HepG2 (cell line): ENCODE measurements around the gene SIK3. TPM values are rescaled to one million over a fixed set of nuclear protein-coding genes. Genes with fewer than 3 reads are reported as not detected.

Experiments
- CCAR2 ChIP-seq: fragments of 200-400 bp; formaldehyde crosslinking; optimal IDR thresholded peaks from 2 replicates; pipeline ENCODE3; 2018; ENCODE audit warnings: low read depth, mild to moderate bottlenecking, low read length, moderate library complexity
- FOXC1 ChIP-seq: sonication (generic); formaldehyde crosslinking; IDR thresholded peaks from 2 replicates; pipeline ENCODE4 v1.8.0; 2022; ENCODE audit warnings: mild to moderate bottlenecking, missing genetic modification reagents, borderline replicate concordance
- HOXA3 ChIP-seq: sonication (generic); formaldehyde crosslinking; IDR thresholded peaks from 2 replicates; pipeline ENCODE4 v1.5.0; 2020; ENCODE audit warnings: missing genetic modification reagents
- KDM3A ChIP-seq: IDR thresholded peaks from 2 replicates; pipeline ENCODE4 v1.6.1; 2018; ENCODE audit warnings: low read depth, missing compliant biosample characterization
- KIAA2018 ChIP-seq: sonication (generic); formaldehyde crosslinking; IDR thresholded peaks from 2 replicates; pipeline ENCODE4 v1.5.0; 2020; ENCODE audit warnings: mild to moderate bottlenecking, missing genetic modification reagents, borderline replicate concordance
- MAF1 ChIP-seq: sonication (generic); formaldehyde crosslinking; IDR thresholded peaks from 2 replicates; pipeline ENCODE4 v1.5.0; 2020; ENCODE audit warnings: missing genetic modification reagents, borderline replicate concordance
- MAFK ChIP-seq, 2 experiments: IDR thresholded peaks in 1 of 2; conservative IDR thresholded peaks in 1 of 2; 2 replicates each; pipeline ENCODE4 v1.6.1; 2011; ENCODE audit warnings: improper control_type of control experiment in 2 of 2, low read length in 2 of 2
- MLX ChIP-seq: IDR thresholded peaks from 2 replicates; pipeline ENCODE4 v1.6.1; 2016
- NFATC3 ChIP-seq: sonication (generic); formaldehyde crosslinking; IDR thresholded peaks from 2 replicates; pipeline ENCODE4 v1.5.1; 2020; ENCODE audit warnings: mild to moderate bottlenecking, missing genetic modification reagents
- NFE2 ChIP-seq: sonication (generic); formaldehyde crosslinking; IDR thresholded peaks from 2 replicates; pipeline ENCODE4 v1.4.0; 2020; ENCODE audit warnings: missing genetic modification reagents
- RNF2 ChIP-seq: fragments of 450-650 bp; conservative IDR thresholded peaks from 2 replicates; pipeline ENCODE4 v1.6.1; 2016; ENCODE audit warnings: low read depth
- SNRNP70 ChIP-seq: fragments of 200-400 bp; formaldehyde crosslinking; IDR thresholded peaks from 2 replicates; pipeline ENCODE4 v1.6.1; 2017; ENCODE audit warnings: mild to moderate bottlenecking, low read depth, low read length, moderate library complexity
- SOX5 ChIP-seq: IDR thresholded peaks from 2 replicates; pipeline ENCODE4 v1.6.1; 2016; ENCODE audit warnings: borderline replicate concordance
- SP4 ChIP-seq: sonication (generic); formaldehyde crosslinking; IDR thresholded peaks from 2 replicates; pipeline ENCODE4 v1.8.1; 2023; ENCODE audit warnings: mild to moderate bottlenecking, missing genetic modification reagents
- SPEN ChIP-seq: sonication (generic); formaldehyde crosslinking; IDR thresholded peaks from 2 replicates; pipeline ENCODE4 v1.5.1; 2020; ENCODE audit warnings: low read depth, mild to moderate bottlenecking, missing genetic modification reagents
- ZKSCAN1 ChIP-seq: fragments of 150-350 bp; IDR thresholded peaks from 2 replicates; pipeline ENCODE4 v1.6.1; 2014; ENCODE audit warnings: low read length
- ZNF30 ChIP-seq: sonication (generic); formaldehyde crosslinking; IDR thresholded peaks from 2 replicates; pipeline ENCODE4 v1.5.0; 2020; ENCODE audit warnings: mild to moderate bottlenecking, missing genetic modification reagents
- ZNF501 ChIP-seq: sonication (generic); formaldehyde crosslinking; IDR thresholded peaks from 2 replicates; pipeline ENCODE4 v1.5.1; 2020; ENCODE audit warnings: mild to moderate bottlenecking, moderate library complexity, missing genetic modification reagents
- ZNF629 ChIP-seq: sonication (generic); formaldehyde crosslinking; conservative IDR thresholded peaks from 2 replicates; pipeline ENCODE4 v1.5.0; 2020; ENCODE audit warnings: missing genetic modification reagents
- ZZZ3 ChIP-seq: sonication (generic); formaldehyde crosslinking; IDR thresholded peaks from 2 replicates; pipeline ENCODE4 v1.4.0; 2020; ENCODE audit warnings: missing genetic modification reagents, mild to moderate bottlenecking, borderline replicate concordance
- polyA plus RNA-seq, 8 experiments: library from polyadenylated mRNA; depleted of rRNA in 3 of 8; stranded (reverse) in 7 of 8; unstranded in 1 of 8; fragments of >200 nt; fragmentation: Illumina TruSeq in 4 of 8; extraction: Trizol in 4 of 8; gene quantifications; 2 replicates each; pipeline versions ENCODE4 v1.2.1 to v1.2.3, GENCODE V29; 2011 to 2016; ENCODE audit warnings: low read depth in 4 of 8, missing spikeins in 1 of 8, mixed read lengths in 1 of 8; ENCODE audit not compliant: insufficient read depth in 1 of 8
- total RNA-seq, 5 experiments: library from RNA; depleted of rRNA; stranded (reverse); fragments of >200 nt; fragmentation: Illumina TruSeq; extraction: Trizol; gene quantifications; 2 replicates each; pipeline ENCODE4 v1.2.3, GENCODE V29; 2016; ENCODE audit warnings: low read depth in 1 of 5

Gene SIK3
- total and polyA plus RNA-seq, 2 of the 13 experiments (the other 11 are each of a cell fraction or from before 2014, with no cell fraction given), result 5.7 to 9.8 TPM

GRCh38 chr11:116832350-116833290, 265.6 kb downstream of the SIK3 start (continued):
- TF ChIP-seq SNRNP70, result no peak
- TF ChIP-seq HOXA3 (CRISPR knock-in tag), result peak; percentile 92
- peak; percentile 92 for TF ChIP-seq KDM3A (CRISPR knock-in tag)
- peak; percentile 99 for TF ChIP-seq SOX5 (CRISPR knock-in tag)
- TF ChIP-seq NFE2 (CRISPR knock-in tag), result no peak
- no peak for TF ChIP-seq KIAA2018
- TF ChIP-seq CCAR2, result no peak
- TF ChIP-seq NFATC3 (CRISPR knock-in tag), result no peak; the same call in 1 of the 2 replicates
- TF ChIP-seq MAFK (conservative IDR thresholded peaks at IDR 0.05 in 1 of 2, IDR thresholded peaks at IDR 0.05 in 1 of 2; ENCODE audit: low read length in 2 of 2), result no peak
- peak; percentile 94 for TF ChIP-seq MLX (CRISPR knock-in tag)
- no peak for TF ChIP-seq ZNF30 (CRISPR knock-in tag)
- TF ChIP-seq RNF2, result no peak
- TF ChIP-seq ZNF501, result peak; percentile 50; the same call in 1 of the 2 replicates
- TF ChIP-seq SPEN (CRISPR knock-in tag), result peak; percentile 94
- TF ChIP-seq FOXC1 (CRISPR knock-in tag), result no peak; the same call in 1 of the 2 replicates
- no peak for TF ChIP-seq ZKSCAN1
- TF ChIP-seq ZNF629 (CRISPR knock-in tag), result peak; percentile 81
- peak; percentile 75; the same call in 1 of the 2 replicates for TF ChIP-seq SP4 (CRISPR knock-in tag)
- peak; percentile 67; the same call in 1 of the 2 replicates for TF ChIP-seq MAF1 (CRISPR knock-in tag)
- TF ChIP-seq ZZZ3, result peak; percentile 54; the same call in 1 of the 2 replicates
